ENCODE measurements around the gene ETV1. TPM values are rescaled to one million over a fixed set of nuclear protein-coding genes. Genes with fewer than 3 reads are reported as not detected.

ETV1 gene
- total RNA-seq, 1 experiment from 2014 or later: 68.5 TPM

- WGBS (ENCODE audit: extremely low coverage, insufficient read length, low lambda C conversion rate): 100% methylated on average over 1 of the region's 2 CpGs
- Histone ChIP-seq H2BK15ac (ENCODE audit: low read depth, low read length) (no peak overlapping the region), H4K5ac (ENCODE audit: insufficient read length, low read depth, low read length) (no peak overlapping the region), H3K56ac (ENCODE audit: insufficient read length, low read depth, low read length) (no peak overlapping the region), H3K27me3 (ENCODE audit: insufficient read depth, low read length) (no peaks in the 10 kb centered on the region), H3K4me1 (ENCODE audit: insufficient read depth, low read length) (no peaks in the 10 kb centered on the region), H2BK20ac (ENCODE audit: low read depth, low read length, poor library complexity, severe bottlenecking) (no peak overlapping the region), H3K14ac (ENCODE audit: insufficient read depth, low read length) (no peak overlapping the region), H2BK120ac (ENCODE audit: low read depth, low read length, poor library complexity, severe bottlenecking) (no peak overlapping the region), H2BK12ac (ENCODE audit: insufficient read length, low read depth, low read length) (no peak overlapping the region), H2BK5ac (ENCODE audit: insufficient read length, low read length) (no peak overlapping the region), H3K79me2 (ENCODE audit: insufficient read depth, low read length) (no peaks in the 10 kb centered on the region), H4K91ac (ENCODE audit: insufficient read length, low read depth, low read length) (no peak overlapping the region), H3K9me3 (ENCODE audit: control insufficient read depth, low read depth, low read length) (no peaks in the 10 kb centered on the region), H3K4ac (ENCODE audit: low read depth, low read length) (no peak overlapping the region), H3K23ac (ENCODE audit: insufficient read length, low read depth, low read length) (no peak overlapping the region), H2AFZ (ENCODE audit: low read length) (no peak overlapping the region), H3K27ac (ENCODE audit: insufficient read length, low read depth, low read length) (no peak overlapping the region), H3K23me2 (ENCODE audit: insufficient read length, low read depth, low read length, poor library complexity, severe bottlenecking) (no peaks in the 10 kb centered on the region), H3K4me2 (ENCODE audit: insufficient read depth, insufficient read length, low read length) (no peak overlapping the region), H3T11ph (ENCODE audit: low read length) (no peak overlapping the region), H3K9ac (ENCODE audit: extremely low read depth, insufficient read length, low read length) (no peak overlapping the region), H2AK5ac (ENCODE audit: insufficient read length, low read length) (no peak overlapping the region), H3K79me1 (ENCODE audit: insufficient read depth, low read depth, low read length, poor library complexity, severe bottlenecking) (no peaks in the 10 kb centered on the region), H3K18ac (ENCODE audit: insufficient read length, low read depth, low read length) (no peak overlapping the region), H4K20me1 (ENCODE audit: control insufficient read depth, insufficient read depth, insufficient read length) (no peaks in the 10 kb centered on the region), H4K8ac (replicated peaks; ENCODE audit: insufficient read length, low read depth, low read length) (no peak overlapping the region)
- peaks cover 7 to 20% (median 12%) of the 10 kb centered on the region in 3 experiments for H3K36me3 Mint-ChIP-seq (ENCODE audit: insufficient read depth in 1 of 3, low read depth in 3 of 3)
- peaks cover 12 to 19% of the 10 kb centered on the region in 2 experiments for H3K4me1 Mint-ChIP-seq
- no peaks in the 10 kb centered on the region for H3K27me3 Mint-ChIP-seq (ENCODE audit: low read depth)
- no peak for DNase-seq
- TF ChIP-seq CTCF (conservative IDR thresholded peaks at IDR 0.05): no peak
- H3K27ac Mint-ChIP-seq: peak overlapping the region in 1 of 3 experiments; percentile 60; a peak in 1 of 7 replicates
- H3K4me3 Mint-ChIP-seq: no peak overlapping the region
- H3K9me3 Mint-ChIP-seq: no peaks in the 10 kb centered on the region
Measured at GRCh38 chr7:13915891-13916290, 73.6 kb downstream of the ETV1 start.
